Adrenal gland (tissue), 12 donors: ENCODE data around the gene RPL36. TPM values are rescaled to one million over a fixed set of nuclear protein-coding genes. Genes with fewer than 3 reads are reported as not detected.

Experiments
- DNase-seq, 7 donors: peaks; one replicate each; pipeline ENCODE4 v3.0.0-alpha.2; 2019 to 2020
- H3K27ac ChIP-seq, 5 donors: fragments of 200-600 bp; sonication (generic) in 4 of 5; 1 replicate in 3 of 5; 2 replicates in 2 of 5; pipeline versions ENCODE4 v1.5.1 to v1.8.0; 2016 to 2020; ENCODE audit warnings: mild to moderate bottlenecking in 1 of 5
- H3K27me3 ChIP-seq: fragments of 200-600 bp; 2 replicates; pipeline ENCODE4 v1.8.0; 2021
- H3K36me3 ChIP-seq, 2 donors: fragments of 200-600 bp; replicated peaks in 1 of 2; 1 replicate in 1 of 2; 2 replicates in 1 of 2; pipeline versions ENCODE4 v1.5.1 to v1.8.0; 2018 to 2022
- H3K4me1 ChIP-seq, 2 donors: fragments of 200-600 bp; replicated peaks in 1 of 2; 1 replicate in 1 of 2; 2 replicates in 1 of 2; pipeline versions ENCODE4 v1.5.1 to v1.8.0; 2018 to 2021
- H3K4me3 ChIP-seq, 4 donors: fragments of 200-600 bp; sonication (generic) in 3 of 4; one replicate each; pipeline ENCODE4 v1.5.1; 2016 to 2018
- H3K9me3 ChIP-seq, 3 donors: fragments of 200-600 bp; sonication (generic) in 1 of 3; replicated peaks in 1 of 3; 1 replicate in 2 of 3; 2 replicates in 1 of 3; pipeline versions ENCODE4 v1.5.1 to v1.8.0; 2016 to 2021
- POLR2A ChIP-seq, 2 donors: fragments of 450-650 bp; IDR thresholded peaks; one replicate each; pipeline ENCODE4 v1.6.1; 2017; ENCODE audit warnings: antibody characterized with exemption in 2 of 2, mild to moderate bottlenecking in 2 of 2, moderate library complexity in 1 of 2
- WGBS, 4 donors: extraction: QIAGEN DNeasy Blood & Tissue Kit in 2 of 4; methylation state at CpG; one replicate each; pipeline versions ENCODE4 v1.1.5 to v1.1.7; 2013 to 2017; 5-methylcytosine and 5-hydroxymethylcytosine counted together
- intact Hi-C, 2 donors: fragments of 100-400 bp; cut with DNase I; formaldehyde crosslinking; loops; one replicate each; pipeline versions ENCODE4 v1.14.1 to v1.15.0; 2022 to 2023
- polyA plus RNA-seq, 3 donors: library from polyadenylated mRNA; stranded (reverse); fragments of 200-250 nt in 2 of 3; fragments of 350-450 nt in 1 of 3; fragmentation: Illumina TruSeq in 1 of 3; extraction: RNeasy Lipid Tissue Mini Kit (QIAGEN cat#74804) in 1 of 3; gene quantifications; one replicate each; pipeline ENCODE4 v1.2.3, GENCODE V29; 2013 to 2014
- total RNA-seq, 9 donors: library from RNA; depleted of rRNA in 4 of 9; stranded (reverse); fragments of >200 nt in 4 of 9; fragments of 120-200 nt in 1 of 9; fragmentation: NEBNext Ultra II Directional in 1 of 9; extraction: Animal tissue kit (Norgen Biotek cat#: 25700) in 1 of 9; gene quantifications; one replicate each; pipeline versions ENCODE4 v1.1.0 to v1.2.4, GENCODE V29; 2013 to 2023
- TF ChIP-seq, protein P1 (sequence below), 6 experiments: fragments of 450-650 bp in 4 of 6; fragments of 200-600 bp in 2 of 6; sonication (generic) in 1 of 6; IDR thresholded peaks; 1 replicate in 5 of 6; 2 replicates in 1 of 6; pipeline versions ENCODE4 v1.5.1 to v1.8.0; 2016 to 2021; ENCODE audit warnings: antibody characterized with exemption in 6 of 6, mild to moderate bottlenecking in 2 of 6, moderate library complexity in 1 of 6
- donor health status: healthy with polysubstance abuse.
- donor health status: Bipolar disorder and iron deficiency.
- donor health status: DM: yes; HTN: yes; CAD: no.
- donor health status: DM: no; HTN: no; CAD: no.
- donor health status: DM: no; HTN: no; CAD: no.
- donor health status: DM: yes; HTN: yes; CAD: no.

RPL36 gene
- total and polyA plus RNA-seq, 12 donors: 615 to 3,360 (median 1,204) TPM

DNA sequence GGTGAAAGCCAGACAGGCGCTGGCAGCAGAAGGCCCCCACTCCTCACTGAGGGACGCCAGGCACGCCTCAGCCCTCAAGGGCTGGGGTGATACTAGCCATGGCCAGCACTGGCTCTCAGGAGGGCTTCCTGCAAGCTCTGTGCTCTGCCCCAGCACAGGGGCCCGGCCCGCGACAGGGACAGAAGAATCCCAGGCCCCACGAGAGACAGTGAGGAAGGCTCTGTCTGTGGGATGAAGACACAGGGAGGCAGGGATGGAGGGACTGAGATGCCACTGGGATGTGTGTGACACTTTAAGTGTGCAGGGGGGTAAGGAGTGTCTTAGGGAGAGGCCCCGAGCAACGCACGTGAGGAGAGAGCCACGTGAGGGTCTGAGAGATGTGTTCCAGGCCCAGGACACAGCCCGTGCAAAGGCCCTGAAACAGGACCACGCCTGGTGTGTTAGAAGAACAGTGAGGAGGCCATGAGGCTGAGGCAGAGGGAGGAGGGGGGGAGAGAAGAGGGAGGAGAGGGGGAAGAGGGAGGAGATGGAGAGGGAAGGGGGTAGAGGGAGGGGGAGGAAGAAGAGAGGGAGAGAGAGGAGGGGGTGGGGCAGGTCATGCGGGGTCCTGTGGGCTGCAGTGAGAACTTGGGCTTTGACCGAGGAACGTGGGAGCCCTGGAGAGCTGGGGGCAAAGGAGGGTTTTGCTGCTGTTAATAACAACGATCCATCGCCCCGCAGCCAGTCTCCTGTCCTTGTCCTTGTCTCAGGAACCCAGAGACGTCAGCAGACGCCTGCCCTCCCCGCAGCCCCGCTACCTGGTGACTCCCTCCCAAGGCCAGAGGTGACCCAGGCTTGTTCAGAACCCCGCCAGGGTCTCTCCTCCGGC is 7.2 kb downstream of the RPL36 start:
- Histone ChIP-seq H3K4me3 (no peak overlapping the region), H3K9me3 (no peaks in the 10 kb centered on the region), H3K27me3 (no peaks in the 10 kb centered on the region), H3K36me3 (peaks cover 0 to 76% of the 10 kb centered on the region in 2 donors), H3K27ac (peak overlapping the region in 4 of 5 donors; percentile 15 to 86 (median 68)), H3K4me1 (peaks cover 7 to 20% of the 10 kb centered on the region in 2 donors)
- peak; percentile 69 to 87 (median 84) for DNase-seq
- 48 to 54% (median 52%) methylated on average over 17 to 25 of the region's 25 CpGs for WGBS, 4 donors
- intact Hi-C loops: no loop called here
- TF ChIP-seq, protein P1, sequence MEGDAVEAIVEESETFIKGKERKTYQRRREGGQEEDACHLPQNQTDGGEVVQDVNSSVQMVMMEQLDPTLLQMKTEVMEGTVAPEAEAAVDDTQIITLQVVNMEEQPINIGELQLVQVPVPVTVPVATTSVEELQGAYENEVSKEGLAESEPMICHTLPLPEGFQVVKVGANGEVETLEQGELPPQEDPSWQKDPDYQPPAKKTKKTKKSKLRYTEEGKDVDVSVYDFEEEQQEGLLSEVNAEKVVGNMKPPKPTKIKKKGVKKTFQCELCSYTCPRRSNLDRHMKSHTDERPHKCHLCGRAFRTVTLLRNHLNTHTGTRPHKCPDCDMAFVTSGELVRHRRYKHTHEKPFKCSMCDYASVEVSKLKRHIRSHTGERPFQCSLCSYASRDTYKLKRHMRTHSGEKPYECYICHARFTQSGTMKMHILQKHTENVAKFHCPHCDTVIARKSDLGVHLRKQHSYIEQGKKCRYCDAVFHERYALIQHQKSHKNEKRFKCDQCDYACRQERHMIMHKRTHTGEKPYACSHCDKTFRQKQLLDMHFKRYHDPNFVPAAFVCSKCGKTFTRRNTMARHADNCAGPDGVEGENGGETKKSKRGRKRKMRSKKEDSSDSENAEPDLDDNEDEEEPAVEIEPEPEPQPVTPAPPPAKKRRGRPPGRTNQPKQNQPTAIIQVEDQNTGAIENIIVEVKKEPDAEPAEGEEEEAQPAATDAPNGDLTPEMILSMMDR (IDR thresholded peaks at IDR 0.05): no peak
- peak in 1 of 2 donors; percentile 3 for TF ChIP-seq POLR2A (IDR thresholded peaks at IDR 0.05)

DNA sequence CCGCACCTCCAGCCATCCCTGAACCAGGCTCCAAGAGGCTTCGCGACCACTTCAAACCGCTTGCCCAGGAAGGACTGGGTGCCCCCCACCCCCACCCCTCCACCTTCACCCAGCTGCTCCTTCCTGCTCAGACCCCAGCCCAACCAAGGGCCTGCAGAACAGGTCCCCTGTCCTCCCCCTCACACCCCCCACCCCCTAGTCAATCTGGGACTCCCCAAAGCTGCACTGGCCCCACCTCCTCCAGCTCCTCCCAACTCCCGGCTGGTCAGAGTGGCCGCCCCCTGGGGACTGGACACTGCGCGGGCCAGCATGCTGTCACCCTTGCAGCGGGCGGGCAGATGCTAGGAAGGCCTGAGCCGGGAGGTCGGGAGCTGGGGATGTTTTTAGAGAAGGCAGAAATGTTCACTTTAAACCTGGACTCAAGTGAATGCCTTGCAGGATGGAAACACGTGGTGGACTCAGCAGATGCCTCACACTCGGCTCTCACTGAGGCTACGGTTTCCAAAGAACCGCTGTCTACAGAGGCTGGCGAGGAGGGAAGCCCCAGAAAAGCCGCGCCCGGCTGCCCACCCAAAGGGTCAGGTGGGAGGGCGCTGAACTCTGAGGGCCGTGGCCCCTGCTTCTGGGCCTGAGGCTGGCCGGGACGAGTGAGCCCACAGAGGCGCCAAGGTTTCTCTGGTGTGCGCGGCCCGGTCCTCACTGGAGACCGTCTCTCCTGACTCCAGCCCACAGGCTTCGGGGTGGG is 8.0 kb downstream of the RPL36 start:
- WGBS, 4 donors: 62 to 83% (median 71%) methylated on average over 7 to 30 of the region's 30 CpGs
- intact Hi-C loops: no loop called here
- Histone ChIP-seq H3K9me3 (no peaks in the 10 kb centered on the region), H3K4me1 (peaks cover 4 to 12% of the 10 kb centered on the region in 2 donors), H3K4me3 (no peak overlapping the region), H3K27me3 (no peaks in the 10 kb centered on the region), H3K36me3 (peaks cover 0 to 69% of the 10 kb centered on the region in 2 donors), H3K27ac (peak overlapping the region in 4 of 5 donors; percentile 15 to 86 (median 68))
- no peak for TF ChIP-seq POLR2A (IDR thresholded peaks at IDR 0.05)
- TF ChIP-seq, protein P1 (IDR thresholded peaks at IDR 0.05): no peak
- peak in 5 of 7 donors; percentile 55 to 64 (median 58) for DNase-seq

DNA sequence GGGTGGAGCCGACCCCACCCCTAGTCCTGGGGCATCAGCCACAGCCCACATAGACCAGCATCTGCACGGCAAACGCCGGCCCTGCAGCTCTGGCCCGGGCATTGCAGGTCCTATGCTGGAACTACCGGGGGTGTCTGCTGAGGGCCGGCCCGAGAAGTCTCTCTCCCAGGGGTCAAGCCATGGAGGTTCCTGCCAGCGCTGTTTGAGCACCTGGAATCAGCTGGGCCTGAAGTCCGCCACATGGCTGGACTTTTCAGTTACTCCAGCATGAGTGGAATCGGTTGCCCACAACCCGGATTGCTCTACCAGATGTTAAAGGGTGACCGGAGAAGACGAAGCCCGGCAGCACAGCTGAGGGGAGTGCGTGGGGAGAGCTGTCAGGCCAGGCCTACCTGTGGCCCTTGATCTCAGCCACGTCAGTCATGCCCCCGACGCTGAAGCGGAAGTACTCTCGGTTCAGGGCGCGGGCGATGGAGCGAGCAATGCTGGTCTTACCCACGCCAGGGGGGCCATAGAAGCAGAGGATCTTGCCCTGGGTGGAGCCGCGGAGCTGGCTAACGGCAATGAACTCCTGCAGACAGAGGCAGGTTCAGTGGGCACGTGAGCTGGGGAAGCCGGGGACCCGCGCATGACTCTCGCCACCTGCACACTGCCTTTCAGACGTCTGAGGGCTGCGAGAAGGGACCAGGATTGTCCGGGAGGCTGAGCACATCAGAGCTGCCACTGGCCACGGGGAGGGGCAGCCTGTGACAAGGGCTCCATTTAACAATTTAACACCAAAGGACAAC is 8.7 kb downstream of the RPL36 start:
- H3K36me3 ChIP-seq: peaks cover 0 to 69% of the 10 kb centered on the region in 2 donors
- TF ChIP-seq, protein P1 (IDR thresholded peaks at IDR 0.05): no peak
- TF ChIP-seq POLR2A (IDR thresholded peaks at IDR 0.05): no peak
- peaks cover 4 to 17% of the 10 kb centered on the region in 2 donors for H3K4me1 ChIP-seq
- peak in 1 of 7 donors; percentile 32 for DNase-seq
- WGBS, 4 donors: 90 to 92% (median 91%) methylated on average over 23 to 38 of the region's 38 CpGs
- no peaks in the 10 kb centered on the region for H3K9me3 ChIP-seq
- intact Hi-C loops: no loop called here
- no peaks in the 10 kb centered on the region for H3K27me3 ChIP-seq
- H3K4me3 ChIP-seq: no peak overlapping the region
- peak overlapping the region in 3 of 5 donors; percentile 54 to 86 (median 82) for H3K27ac ChIP-seq
